ENCODE measurements around the gene ARL13B.
"Not testable (repeated sequence)": the region's sequence is repeated elsewhere in the genome, so short reads cannot be mapped to it uniquely, and the experiment has no call there.

DNA sequence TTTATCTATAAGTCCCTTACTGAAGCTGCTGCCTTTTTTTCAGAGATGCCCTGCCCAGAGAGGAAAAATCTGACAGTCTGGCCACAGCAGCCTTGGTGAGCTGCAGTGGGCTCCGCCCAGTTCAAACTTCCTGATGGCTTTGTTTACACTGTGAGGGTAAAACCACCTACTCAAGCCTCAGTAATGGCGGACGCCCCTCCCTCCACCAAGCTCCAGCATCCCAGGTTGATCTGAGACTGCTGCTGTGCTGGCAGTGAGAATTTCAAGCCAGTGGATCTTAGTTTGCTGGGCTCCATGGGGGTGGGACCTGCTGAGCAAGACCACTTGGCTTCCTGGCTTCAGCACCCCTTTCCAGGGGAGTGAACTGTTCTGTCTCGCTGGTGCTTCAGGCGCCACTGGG is 100.6 kb downstream of the ARL13B start:
- TF ChIP-seq, protein P1, sequence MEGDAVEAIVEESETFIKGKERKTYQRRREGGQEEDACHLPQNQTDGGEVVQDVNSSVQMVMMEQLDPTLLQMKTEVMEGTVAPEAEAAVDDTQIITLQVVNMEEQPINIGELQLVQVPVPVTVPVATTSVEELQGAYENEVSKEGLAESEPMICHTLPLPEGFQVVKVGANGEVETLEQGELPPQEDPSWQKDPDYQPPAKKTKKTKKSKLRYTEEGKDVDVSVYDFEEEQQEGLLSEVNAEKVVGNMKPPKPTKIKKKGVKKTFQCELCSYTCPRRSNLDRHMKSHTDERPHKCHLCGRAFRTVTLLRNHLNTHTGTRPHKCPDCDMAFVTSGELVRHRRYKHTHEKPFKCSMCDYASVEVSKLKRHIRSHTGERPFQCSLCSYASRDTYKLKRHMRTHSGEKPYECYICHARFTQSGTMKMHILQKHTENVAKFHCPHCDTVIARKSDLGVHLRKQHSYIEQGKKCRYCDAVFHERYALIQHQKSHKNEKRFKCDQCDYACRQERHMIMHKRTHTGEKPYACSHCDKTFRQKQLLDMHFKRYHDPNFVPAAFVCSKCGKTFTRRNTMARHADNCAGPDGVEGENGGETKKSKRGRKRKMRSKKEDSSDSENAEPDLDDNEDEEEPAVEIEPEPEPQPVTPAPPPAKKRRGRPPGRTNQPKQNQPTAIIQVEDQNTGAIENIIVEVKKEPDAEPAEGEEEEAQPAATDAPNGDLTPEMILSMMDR (IDR thresholded peaks at IDR 0.05): not testable (repeated sequence)
- not testable (repeated sequence) for TF ChIP-seq POLR2A (IDR thresholded peaks at IDR 0.05)

Measured in ovary (tissue), 3 donors.